ENCODE data around the gene TRIO. TPM values are rescaled to one million over a fixed set of nuclear protein-coding genes. Genes with fewer than 3 reads are reported as not detected.

TRIO gene
- total RNA-seq, 2 experiments from 2014 or later = 9.2 to 11.3 TPM

DNA sequence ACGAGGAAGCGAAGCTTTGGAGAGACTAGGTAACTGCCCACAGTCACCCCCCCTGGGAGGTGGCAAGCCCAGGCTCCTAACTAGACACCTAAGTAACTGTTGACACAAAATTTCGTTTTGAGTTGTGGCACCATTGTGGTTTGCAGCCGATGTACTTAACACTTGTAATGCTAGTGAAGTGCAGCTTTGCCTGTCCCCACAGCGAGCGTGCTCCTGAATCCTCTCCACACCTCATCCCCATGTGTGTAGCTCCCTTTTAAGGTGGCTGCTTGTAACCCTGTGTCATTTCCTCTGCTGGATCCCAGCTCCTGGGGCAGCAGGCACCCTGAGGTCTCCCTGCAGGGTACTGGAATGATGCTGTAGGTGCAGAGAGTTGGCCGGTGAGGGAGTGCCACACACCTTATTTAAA lies 114.9 kb downstream of the TRIO start:
- Mint-ChIP-seq H3K36me3 (ENCODE audit: low read depth) (no peaks in the 10 kb centered on the region), H3K4me1 (peaks cover 6% of the 10 kb centered on the region), H3K27ac (no peak overlapping the region), H3K27me3 (peaks cover 2% of the 10 kb centered on the region), H3K4me3 (no peak overlapping the region), H3K9me3 (ENCODE audit: low read depth) (peaks cover 5% of the 10 kb centered on the region)
- ATAC-seq = no peak
- DNase-seq = no peak
- ChIA-PET POLR2A (no interaction called here), CTCF (no interaction called here)
- intact Hi-C loops (cut with DNase I, micrococcal nuclease) = no loop called here

DNA sequence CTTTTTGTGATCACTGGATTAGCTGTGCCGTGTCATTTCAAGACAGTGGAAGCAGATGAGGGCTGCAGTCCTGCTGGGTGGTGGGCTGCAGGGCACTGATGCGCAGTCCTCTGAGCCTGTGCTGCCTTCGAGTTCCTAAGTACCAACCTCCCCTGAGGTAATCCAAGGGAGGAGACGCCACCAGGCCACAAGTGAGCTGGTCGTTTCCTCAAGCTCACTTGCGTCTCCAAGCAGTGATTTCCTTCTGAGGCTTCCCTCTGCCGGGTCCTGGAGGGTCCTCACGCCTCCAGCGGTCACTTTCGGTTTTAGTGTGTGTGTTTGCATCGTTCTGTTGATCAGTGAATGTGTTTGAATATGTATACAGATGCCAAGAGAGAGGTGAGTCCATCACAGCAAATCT lies 115.7 kb downstream of the TRIO start:
- peaks cover 3% of the 10 kb centered on the region for H3K27me3 Mint-ChIP-seq

DNA sequence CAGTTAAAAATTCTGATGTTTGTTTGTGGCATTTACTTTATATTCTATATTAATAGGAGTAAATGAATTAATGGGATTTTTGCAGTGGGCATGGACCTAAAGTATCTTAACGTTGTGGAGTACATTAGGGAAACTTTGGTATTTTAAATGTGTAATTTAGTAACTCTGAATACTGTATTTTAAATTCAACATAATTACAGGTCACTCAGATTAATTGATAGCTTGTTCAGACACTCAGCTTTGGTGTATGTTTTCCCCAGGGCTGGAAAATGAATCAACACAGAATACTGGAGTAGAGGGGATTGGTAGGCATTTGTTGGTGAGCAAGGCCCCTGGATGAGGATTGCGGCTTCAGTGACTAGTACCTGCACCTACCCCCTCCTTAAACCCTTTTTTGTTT lies 117.5 kb downstream of the TRIO start:
- Mint-ChIP-seq H3K27me3 (peaks cover 9% of the 10 kb centered on the region), H3K27ac (no peak overlapping the region), H3K36me3 (ENCODE audit: low read depth) (no peaks in the 10 kb centered on the region), H3K4me3 (no peak overlapping the region), H3K4me1 (peaks cover 15% of the 10 kb centered on the region), H3K9me3 (ENCODE audit: low read depth) (peaks cover 5% of the 10 kb centered on the region)
- ChIA-PET POLR2A (no interaction called here), CTCF (interaction anchor here (3.2 kb wide), 1 partner anchor 9 kb away, joined by 14 read pairs; no protein-coding TSS in a partner anchor)
- no peak for ATAC-seq
- intact Hi-C loops (cut with DNase I, micrococcal nuclease) = loop anchor here in 1 of 2 experiments (10.0 kb wide), 2 partner anchors 116 to 146 kb away; partner anchors contain the start of gene TRIO
- DNase-seq = no peak

More for the DNA sequence above, 115.7 kb downstream of the TRIO start:
- POLR2A ChIA-PET = no interaction called here
- no peak for ATAC-seq
- CTCF ChIA-PET = interaction anchor here (3.2 kb wide), 1 partner anchor 11 kb away, joined by 14 read pairs; no protein-coding TSS in a partner anchor
- no peaks in the 10 kb centered on the region for H3K36me3 Mint-ChIP-seq (ENCODE audit: low read depth)
- no peak overlapping the region for H3K27ac Mint-ChIP-seq
- intact Hi-C loops (cut with DNase I, micrococcal nuclease) = no loop called here
- peaks cover 5% of the 10 kb centered on the region for H3K9me3 Mint-ChIP-seq (ENCODE audit: low read depth)
- H3K4me1 Mint-ChIP-seq = peaks cover 6% of the 10 kb centered on the region
- no peak overlapping the region for H3K4me3 Mint-ChIP-seq
- no peak for DNase-seq

DNA sequence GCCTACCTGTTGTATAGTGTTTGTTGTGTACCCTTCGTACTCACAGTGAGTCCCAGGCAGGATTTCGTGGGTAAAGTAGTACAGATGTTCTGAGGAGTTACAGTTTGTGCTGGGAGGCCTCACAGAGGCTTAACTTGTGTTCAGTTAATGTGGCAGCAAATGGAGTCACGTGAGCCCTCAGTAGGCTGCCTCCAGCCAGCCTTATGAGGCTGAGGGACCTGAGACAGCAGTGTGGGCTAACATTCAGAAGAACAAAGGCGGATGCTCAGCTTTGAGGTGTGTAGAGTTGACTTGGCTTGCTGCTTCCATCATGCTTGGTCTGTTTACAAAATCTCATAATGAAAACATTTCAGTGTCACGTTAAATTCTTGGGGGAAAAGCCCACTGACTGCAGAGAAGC lies 118.1 kb downstream of the TRIO start:
- ChIA-PET CTCF (interaction anchor here (3.2 kb wide), 1 partner anchor 9 kb away, joined by 14 read pairs; no protein-coding TSS in a partner anchor), POLR2A (no interaction called here)
- H3K36me3 Mint-ChIP-seq (ENCODE audit: low read depth) = no peaks in the 10 kb centered on the region
- peaks cover 10% of the 10 kb centered on the region for H3K27me3 Mint-ChIP-seq
- H3K4me1 Mint-ChIP-seq = peaks cover 15% of the 10 kb centered on the region
- H3K4me3 Mint-ChIP-seq = no peak overlapping the region
- intact Hi-C loops (cut with DNase I, micrococcal nuclease) = loop anchor here in 1 of 2 experiments (10.0 kb wide), 2 partner anchors 116 to 146 kb away; partner anchors contain the start of gene TRIO
- no peak overlapping the region for H3K27ac Mint-ChIP-seq
- no peak for ATAC-seq
- no peak for DNase-seq
- peaks cover under 1% of the 10 kb centered on the region for H3K9me3 Mint-ChIP-seq (ENCODE audit: low read depth)

DNA sequence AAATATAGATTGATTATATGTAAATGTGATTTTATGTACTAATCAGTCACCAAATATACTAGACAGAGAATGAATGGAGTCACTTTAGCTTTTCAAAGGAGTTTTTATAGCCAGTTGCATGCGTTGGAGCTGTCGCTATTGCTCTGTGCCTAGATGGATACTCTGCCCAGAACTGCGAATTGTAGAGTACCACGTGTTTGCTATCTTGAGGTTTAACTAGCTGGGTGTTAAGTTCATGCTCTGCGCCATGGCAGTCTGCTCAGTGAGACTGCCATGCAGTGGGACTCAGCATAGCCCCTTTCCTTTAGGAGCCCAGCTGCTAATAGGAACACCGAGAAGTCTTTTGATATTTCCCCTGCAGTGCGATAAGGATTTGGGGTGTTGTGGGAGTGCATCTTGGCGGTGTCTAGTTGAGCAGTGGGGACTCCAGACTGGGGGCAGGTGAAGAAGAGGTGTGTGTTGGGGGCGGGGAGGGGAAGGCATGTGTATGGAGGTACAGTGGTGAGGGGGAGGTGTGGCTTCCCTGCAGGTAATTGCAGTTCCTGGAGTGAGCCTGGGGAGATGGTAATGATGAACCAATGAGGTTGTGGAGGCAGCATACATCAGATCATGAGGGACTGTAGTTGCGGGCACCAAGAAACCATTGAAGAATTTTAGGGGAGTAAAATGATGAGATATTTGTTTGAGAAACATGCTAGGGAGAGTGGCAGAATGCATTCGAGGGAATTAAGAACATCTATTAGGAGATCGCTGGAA lies 118.9 kb downstream of the TRIO start:
- intact Hi-C loops (cut with DNase I, micrococcal nuclease) = loop anchor here in 1 of 2 experiments (10.0 kb wide), 2 partner anchors 117 to 147 kb away; partner anchors contain the start of gene TRIO
- POLR2A ChIA-PET = no interaction called here

DNA sequence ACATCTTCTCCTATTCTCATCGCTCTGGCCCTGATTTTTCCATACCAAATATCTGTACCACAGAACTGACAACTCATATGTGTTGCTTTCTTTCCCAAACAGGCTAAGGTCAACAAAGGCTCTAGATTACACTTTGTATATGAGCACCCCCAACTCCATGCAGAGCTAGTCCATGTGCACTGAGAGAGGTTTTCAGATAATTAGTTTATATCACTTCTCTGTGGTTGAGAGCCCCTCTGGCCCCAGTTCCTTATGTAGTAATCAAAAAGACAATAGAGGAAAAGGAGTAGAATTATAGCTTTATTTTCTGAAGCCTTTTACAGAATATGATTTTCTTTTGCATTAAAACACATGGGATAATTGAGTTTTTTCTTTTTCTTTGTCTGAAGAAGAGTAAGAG lies 120.0 kb downstream of the TRIO start:
- ChIA-PET POLR2A (no interaction called here), CTCF (no interaction called here)
- Mint-ChIP-seq H3K36me3 (ENCODE audit: low read depth) (no peaks in the 10 kb centered on the region), H3K27ac (no peak overlapping the region), H3K9me3 (ENCODE audit: low read depth) (no peaks in the 10 kb centered on the region), H3K4me1 (peaks cover 18% of the 10 kb centered on the region), H3K27me3 (peaks cover 14% of the 10 kb centered on the region), H3K4me3 (no peak overlapping the region)
- intact Hi-C loops (cut with DNase I, micrococcal nuclease) = loop anchor here in 1 of 2 experiments (10.0 kb wide), 2 partner anchors 118 to 148 kb away; partner anchors contain the start of gene TRIO
- ATAC-seq = no peak
- DNase-seq = no peak

More for the DNA sequence above, 118.9 kb downstream of the TRIO start:
- Mint-ChIP-seq H3K36me3 (ENCODE audit: low read depth) (no peaks in the 10 kb centered on the region), H3K27me3 (peaks cover 11% of the 10 kb centered on the region), H3K9me3 (ENCODE audit: low read depth) (no peaks in the 10 kb centered on the region), H3K4me1 (peaks cover 15% of the 10 kb centered on the region), H3K4me3 (no peak overlapping the region), H3K27ac (no peak overlapping the region)
- CTCF ChIA-PET = interaction anchor here (3.2 kb wide), 1 partner anchor 8 kb away, joined by 14 read pairs; no protein-coding TSS in a partner anchor
- no peak for ATAC-seq
- no peak for DNase-seq

DNA sequence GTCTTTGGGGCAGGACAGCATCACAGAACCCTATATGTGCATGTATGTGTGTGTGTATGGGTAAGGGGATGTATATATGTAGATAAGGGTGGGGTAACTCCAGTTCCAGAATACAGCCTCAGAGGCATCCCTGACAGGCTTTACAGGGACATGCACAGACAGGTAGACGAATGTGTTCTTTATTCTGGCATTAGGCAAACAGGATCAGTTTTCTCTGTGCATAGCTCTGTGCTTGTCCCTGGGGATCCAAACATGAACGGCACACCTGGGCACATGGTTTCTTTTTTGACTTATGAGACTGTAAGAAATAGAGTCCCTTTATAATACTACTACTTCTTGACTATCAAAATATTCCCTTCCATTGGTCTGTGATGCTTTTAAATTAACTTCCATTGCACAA lies 120.6 kb downstream of the TRIO start:
- Mint-ChIP-seq H3K27ac (no peak overlapping the region), H3K9me3 (ENCODE audit: low read depth) (no peaks in the 10 kb centered on the region), H3K4me3 (no peak overlapping the region), H3K4me1 (peaks cover 21% of the 10 kb centered on the region), H3K36me3 (ENCODE audit: low read depth) (no peaks in the 10 kb centered on the region), H3K27me3 (peaks cover 14% of the 10 kb centered on the region)
- ChIA-PET CTCF (no interaction called here), POLR2A (no interaction called here)
- DNase-seq (no peak), ATAC-seq (no peak)
- intact Hi-C loops (cut with DNase I, micrococcal nuclease) = loop anchor here (1.0 to 10.0 kb wide), 4 partner anchors 119 to 252 kb away; partner anchors contain the start of gene TRIO (in 2 of the 2)

DNA sequence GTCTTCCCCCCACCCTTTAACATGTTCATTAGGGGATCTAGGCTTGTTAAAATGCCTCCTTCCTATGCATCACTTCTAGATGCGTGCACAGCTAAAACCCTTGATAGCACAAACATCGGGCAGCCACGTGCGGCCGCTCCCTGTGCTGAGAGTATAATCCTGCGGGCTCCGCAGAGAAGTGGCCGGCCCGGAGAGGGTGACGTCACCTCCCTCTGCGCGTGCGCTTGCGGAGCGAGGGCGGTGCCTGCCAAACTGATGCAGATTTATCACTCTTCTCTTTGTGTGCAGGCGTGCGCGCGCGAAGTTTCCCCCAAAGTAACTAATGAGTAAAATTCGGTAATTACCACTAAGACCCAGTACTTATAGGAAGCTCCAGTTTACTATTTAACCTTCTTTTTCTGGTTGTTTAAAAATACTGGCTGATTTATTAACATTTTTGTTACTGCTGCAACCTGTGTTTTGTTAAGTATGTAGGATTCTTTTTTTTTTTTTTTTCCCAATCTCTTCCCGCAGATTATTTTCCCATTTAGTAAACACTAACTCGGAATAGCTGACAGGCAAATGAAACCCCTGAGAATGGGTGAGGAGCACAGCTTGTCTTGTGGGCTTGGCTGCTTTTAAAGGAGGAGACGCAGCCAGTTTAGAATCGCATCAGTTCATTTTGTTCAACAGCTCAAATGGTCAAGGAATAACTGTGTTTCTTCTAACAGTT lies 121.6 kb downstream of the TRIO start:
- Mint-ChIP-seq H3K9me3 (ENCODE audit: low read depth) (no peaks in the 10 kb centered on the region), H3K4me3 (peak overlapping the region; percentile 35), H3K27ac (no peak overlapping the region), H3K36me3 (ENCODE audit: low read depth) (no peaks in the 10 kb centered on the region), H3K4me1 (peaks cover 21% of the 10 kb centered on the region), H3K27me3 (peaks cover 16% of the 10 kb centered on the region)
- ChIA-PET CTCF (no interaction called here), POLR2A (no interaction called here)
- DNase-seq (peak; percentile 91), ATAC-seq (peak; percentile 100)
- intact Hi-C loops (cut with DNase I, micrococcal nuclease) = loop anchor here (1.0 to 10.0 kb wide), 4 partner anchors 120 to 253 kb away; partner anchors contain the start of gene TRIO (in 2 of the 2)

DNA sequence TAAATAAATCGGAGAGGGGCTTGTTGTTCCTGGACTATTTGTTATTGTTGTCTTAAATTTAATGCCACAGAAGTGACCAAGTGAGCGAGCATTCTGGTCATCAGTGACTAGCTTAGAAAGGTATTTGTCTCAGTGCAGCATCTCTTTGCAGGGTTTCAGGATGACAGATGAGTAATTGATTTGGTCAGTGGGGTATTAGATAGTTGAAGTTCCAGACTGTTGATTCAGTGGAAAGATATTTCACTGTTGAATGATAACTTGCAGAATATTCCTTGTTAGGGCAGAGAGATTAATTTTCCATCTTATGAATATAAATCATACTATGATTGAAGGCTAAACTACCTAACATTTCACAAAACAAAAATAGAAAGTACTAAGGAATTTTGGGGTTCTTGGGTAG lies 122.4 kb downstream of the TRIO start:
- intact Hi-C loops (cut with DNase I, micrococcal nuclease) = loop anchor here in 1 of 2 experiments (10.0 kb wide), 2 partner anchors 121 to 151 kb away; partner anchors contain the start of gene TRIO
- peaks cover 16% of the 10 kb centered on the region for H3K27me3 Mint-ChIP-seq
- no peak overlapping the region for H3K27ac Mint-ChIP-seq
- ATAC-seq (no peak), DNase-seq (no peak)
- H3K4me3 Mint-ChIP-seq = no peak overlapping the region
- CTCF ChIA-PET = no interaction called here
- no peaks in the 10 kb centered on the region for H3K36me3 Mint-ChIP-seq (ENCODE audit: low read depth)
- no peaks in the 10 kb centered on the region for H3K9me3 Mint-ChIP-seq (ENCODE audit: low read depth)
- POLR2A ChIA-PET = no interaction called here
- H3K4me1 Mint-ChIP-seq = peaks cover 21% of the 10 kb centered on the region

DNA sequence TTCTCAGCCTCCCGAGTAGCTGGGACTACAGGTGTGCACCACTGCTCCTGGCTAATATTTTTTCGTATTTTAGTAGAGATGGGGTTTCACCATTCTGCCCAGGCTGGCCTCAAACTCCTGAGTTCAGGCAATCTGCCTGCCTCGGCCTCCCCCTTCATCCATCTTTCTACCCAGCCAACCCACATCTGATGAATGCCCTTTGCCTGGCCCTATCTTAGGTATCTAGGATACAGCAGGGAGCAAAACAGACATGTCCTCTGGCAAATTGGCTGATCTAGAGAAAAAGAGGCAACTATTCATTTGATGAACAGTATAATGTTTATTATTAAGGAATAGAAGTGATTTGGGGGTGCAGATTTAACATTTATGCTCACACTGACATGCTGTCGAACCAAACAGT lies 123.0 kb downstream of the TRIO start:
- Mint-ChIP-seq H3K27ac (no peak overlapping the region), H3K4me1 (peaks cover 19% of the 10 kb centered on the region), H3K36me3 (ENCODE audit: low read depth) (no peaks in the 10 kb centered on the region), H3K9me3 (ENCODE audit: low read depth) (no peaks in the 10 kb centered on the region), H3K4me3 (no peak overlapping the region), H3K27me3 (peaks cover 16% of the 10 kb centered on the region)
- ChIA-PET CTCF (no interaction called here), POLR2A (no interaction called here)
- DNase-seq = no peak
- no peak for ATAC-seq
- intact Hi-C loops (cut with DNase I, micrococcal nuclease) = loop anchor here in 1 of 2 experiments (10.0 kb wide), 2 partner anchors 121 to 151 kb away; partner anchors contain the start of gene TRIO

DNA sequence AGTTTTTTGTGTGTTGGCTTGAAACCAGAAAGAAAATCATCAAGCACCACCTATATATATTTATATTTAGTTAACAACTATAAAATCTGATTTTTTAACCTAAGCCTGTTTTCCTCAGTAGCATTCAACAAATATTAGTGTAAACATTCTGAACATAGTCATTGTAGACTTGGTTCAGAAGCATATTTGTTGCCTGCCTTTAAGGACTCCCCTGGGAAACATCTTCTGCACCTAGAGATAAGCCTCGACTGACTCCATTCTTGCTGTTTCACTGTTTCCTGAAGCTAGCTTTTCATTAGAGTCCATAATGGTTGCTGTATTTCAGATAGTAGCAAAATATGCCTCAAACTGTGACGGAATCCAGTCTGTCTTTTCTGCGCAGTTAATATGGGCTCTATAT lies 123.5 kb downstream of the TRIO start:
- ChIA-PET POLR2A (no interaction called here), CTCF (no interaction called here)
- Mint-ChIP-seq H3K36me3 (ENCODE audit: low read depth) (no peaks in the 10 kb centered on the region), H3K4me1 (peaks cover 15% of the 10 kb centered on the region), H3K27ac (no peak overlapping the region), H3K9me3 (ENCODE audit: low read depth) (no peaks in the 10 kb centered on the region), H3K27me3 (peaks cover 16% of the 10 kb centered on the region), H3K4me3 (no peak overlapping the region)
- intact Hi-C loops (cut with DNase I, micrococcal nuclease) = loop anchor here in 1 of 2 experiments (10.0 kb wide), 2 partner anchors 122 to 152 kb away; partner anchors contain the start of gene TRIO
- ATAC-seq (no peak), DNase-seq (no peak)
